ENCODE measurements around the gene ZIC4.

ZIC4 gene

GRCh38 chr3:147417551-147418295, 11.4 kb upstream of the ZIC4 start:
- no peak overlapping the region for H3K4me3 ChIP-seq (replicated peaks; ENCODE audit: low read depth, low read length)
- no peak for TF ChIP-seq CTCF (IDR thresholded peaks at IDR 0.05; ENCODE audit: low read length, missing control alignments)

GRCh38 chr3:147416931-147417330, 10.6 kb upstream of the ZIC4 start:
- no peak overlapping the region for H3K4me3 ChIP-seq (replicated peaks; ENCODE audit: low read depth, low read length)
- no peak for DNase-seq (ENCODE audit: low read depth)
- TF ChIP-seq CTCF (IDR thresholded peaks at IDR 0.05; ENCODE audit: low read length, missing control alignments): no peak

More at GRCh38 chr3:147417551-147418295, 11.4 kb upstream of the ZIC4 start:
- no peak for DNase-seq (ENCODE audit: low read depth)

GRCh38 chr3:147415874-147416273, 9.5 kb upstream of the ZIC4 start:
- no peak overlapping the region for H3K4me3 ChIP-seq (replicated peaks; ENCODE audit: low read depth, low read length)
- no peak for TF ChIP-seq CTCF (IDR thresholded peaks at IDR 0.05; ENCODE audit: low read length, missing control alignments)
- no peak for DNase-seq (ENCODE audit: low read depth)

- DNase-seq (ENCODE audit: low read depth): no peak
- no peak overlapping the region for H3K4me3 ChIP-seq (replicated peaks; ENCODE audit: low read depth, low read length)
- no peak for TF ChIP-seq CTCF (IDR thresholded peaks at IDR 0.05; ENCODE audit: low read length, missing control alignments)
Measured at GRCh38 chr3:147415286-147415685, 8.9 kb upstream of the ZIC4 start.

- H3K4me3 ChIP-seq (replicated peaks; ENCODE audit: low read depth, low read length): no peak overlapping the region
- no peak for DNase-seq (ENCODE audit: low read depth)
- no peak for TF ChIP-seq CTCF (IDR thresholded peaks at IDR 0.05; ENCODE audit: low read length, missing control alignments)
Measured at GRCh38 chr3:147414390-147415138, 8.2 kb upstream of the ZIC4 start.

- TF ChIP-seq CTCF (IDR thresholded peaks at IDR 0.05; ENCODE audit: low read length, missing control alignments): no peak
- DNase-seq (ENCODE audit: low read depth): no peak
- H3K4me3 ChIP-seq (replicated peaks; ENCODE audit: low read depth, low read length): peak overlapping the region; percentile 19
Measured at GRCh38 chr3:147413686-147414389, 7.5 kb upstream of the ZIC4 start.
